Fibroblast of villous mesenchyme (primary cell): ENCODE data around the gene MBNL1. TPM values are rescaled to one million over a fixed set of nuclear protein-coding genes. Genes with fewer than 3 reads are reported as not detected.

Experiments used
- DNase-seq: peaks from one replicate; pipeline ENCODE4 v3.0.0-alpha.2; 2010; ENCODE audit warnings: low read depth
- H3K4me3 ChIP-seq: 2 replicates; pipeline ENCODE4 v1.5.1; 2011; ENCODE audit warnings: low read depth, mild to moderate bottlenecking, low read length
- total RNA-seq: library from RNA; depleted of rRNA; stranded (reverse); fragments of >200 nt; gene quantifications from 2 replicates; pipeline ENCODE4 v1.2.3, GENCODE V29; 2012
- TF ChIP-seq, protein P1 (sequence below): IDR thresholded peaks from 2 replicates; pipeline ENCODE4 v1.5.1; 2012; ENCODE audit warnings: low read depth, mild to moderate bottlenecking, low read length; ENCODE audit not compliant: insufficient read depth

Gene MBNL1
- total RNA-seq, 1 donor, result 440 TPM

GRCh38 chr3:152327203-152327602 is 58.5 kb downstream of the MBNL1 start:
- H3K4me3 ChIP-seq, result no peak overlapping the region
- no peak for DNase-seq
- TF ChIP-seq, protein P1, sequence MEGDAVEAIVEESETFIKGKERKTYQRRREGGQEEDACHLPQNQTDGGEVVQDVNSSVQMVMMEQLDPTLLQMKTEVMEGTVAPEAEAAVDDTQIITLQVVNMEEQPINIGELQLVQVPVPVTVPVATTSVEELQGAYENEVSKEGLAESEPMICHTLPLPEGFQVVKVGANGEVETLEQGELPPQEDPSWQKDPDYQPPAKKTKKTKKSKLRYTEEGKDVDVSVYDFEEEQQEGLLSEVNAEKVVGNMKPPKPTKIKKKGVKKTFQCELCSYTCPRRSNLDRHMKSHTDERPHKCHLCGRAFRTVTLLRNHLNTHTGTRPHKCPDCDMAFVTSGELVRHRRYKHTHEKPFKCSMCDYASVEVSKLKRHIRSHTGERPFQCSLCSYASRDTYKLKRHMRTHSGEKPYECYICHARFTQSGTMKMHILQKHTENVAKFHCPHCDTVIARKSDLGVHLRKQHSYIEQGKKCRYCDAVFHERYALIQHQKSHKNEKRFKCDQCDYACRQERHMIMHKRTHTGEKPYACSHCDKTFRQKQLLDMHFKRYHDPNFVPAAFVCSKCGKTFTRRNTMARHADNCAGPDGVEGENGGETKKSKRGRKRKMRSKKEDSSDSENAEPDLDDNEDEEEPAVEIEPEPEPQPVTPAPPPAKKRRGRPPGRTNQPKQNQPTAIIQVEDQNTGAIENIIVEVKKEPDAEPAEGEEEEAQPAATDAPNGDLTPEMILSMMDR, result no peak

GRCh38 chr3:152328841-152329240 is 60.1 kb downstream of the MBNL1 start:
- TF ChIP-seq, protein P1, result no peak
- H3K4me3 ChIP-seq, result no peak overlapping the region
- peak; percentile 91 for DNase-seq

DNA sequence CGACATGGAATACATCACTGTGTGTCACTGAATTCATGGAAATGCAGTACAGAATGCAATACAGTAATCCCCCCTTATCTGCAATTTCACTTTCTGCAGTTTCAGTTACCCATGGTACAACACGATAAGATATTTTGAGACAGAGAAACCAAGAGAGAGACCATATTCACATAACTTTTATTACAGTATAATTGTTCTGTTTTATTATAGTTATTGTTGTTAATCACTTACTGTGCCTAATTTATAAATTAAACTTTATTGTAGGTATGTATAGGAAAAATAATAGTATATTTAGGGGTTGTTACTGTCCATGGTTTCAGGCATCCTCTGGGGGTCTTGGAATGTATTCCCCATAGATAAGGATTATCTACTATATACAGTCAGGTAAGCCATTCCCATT is 61.8 kb downstream of the MBNL1 start:
- TF ChIP-seq, protein P1, result no peak
- DNase-seq, result no peak
- H3K4me3 ChIP-seq, result no peak overlapping the region

GRCh38 chr3:152331018-152331541 is 62.4 kb downstream of the MBNL1 start:
- DNase-seq, result peak; percentile 71

DNA sequence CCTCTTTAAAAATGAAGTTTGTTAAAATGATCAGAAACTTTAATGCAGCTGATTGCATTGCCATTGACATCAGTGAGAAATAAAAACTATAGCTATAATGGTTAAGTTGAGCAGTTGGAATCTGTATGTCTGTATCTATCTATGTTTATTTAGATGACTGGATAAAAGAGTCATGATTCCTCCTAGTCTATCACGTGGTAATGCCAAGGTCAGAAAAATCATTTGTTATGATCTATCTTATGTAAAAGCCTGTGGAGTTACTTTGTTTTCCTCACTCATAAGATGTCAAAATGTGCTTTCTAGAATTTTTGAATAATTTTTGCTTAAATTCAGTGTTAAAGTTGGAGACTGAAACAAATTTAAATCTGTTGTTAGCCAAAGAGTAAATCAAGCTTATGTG is 63.3 kb downstream of the MBNL1 start:
- TF ChIP-seq, protein P1, result no peak
- no peak overlapping the region for H3K4me3 ChIP-seq
- no peak for DNase-seq

More at GRCh38 chr3:152331018-152331541, 62.4 kb downstream of the MBNL1 start:
- no peak overlapping the region for H3K4me3 ChIP-seq
- TF ChIP-seq, protein P1, result no peak

DNA sequence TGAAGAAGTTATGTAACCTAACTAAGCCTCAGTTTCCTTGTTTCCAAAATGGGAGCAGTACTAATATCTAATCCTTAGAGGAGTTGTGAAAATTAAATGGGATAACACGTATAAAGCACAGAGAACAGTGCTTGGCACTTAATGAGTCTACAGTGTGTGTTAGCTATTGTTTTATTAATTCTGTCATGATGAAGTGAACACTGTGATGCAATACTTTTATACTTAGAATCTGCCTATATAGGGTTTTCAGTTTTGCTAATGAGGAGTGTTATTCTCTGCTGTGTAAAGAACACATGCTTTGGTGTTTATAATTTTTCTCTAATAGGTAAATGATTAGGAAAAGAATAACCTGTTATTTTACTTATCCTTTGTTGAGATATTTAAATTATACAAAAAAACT is 65.2 kb downstream of the MBNL1 start:
- H3K4me3 ChIP-seq, result no peak overlapping the region
- no peak for DNase-seq
- TF ChIP-seq, protein P1, result no peak

GRCh38 chr3:152334761-152335160 is 66.0 kb downstream of the MBNL1 start:
- TF ChIP-seq, protein P1, result no peak
- DNase-seq, result no peak
- no peak overlapping the region for H3K4me3 ChIP-seq
